PC-9 (cell line): Measurements from ENCODE around the gene HOXA1. TPM values are rescaled to one million over a fixed set of nuclear protein-coding genes. Genes with fewer than 3 reads are reported as not detected.

Source experiments
- BruUV-seq: library from RNA; stranded (reverse); fragments of 400-500 nt; replicated peaks from 2 replicates; lab custom pipeline; 2021; lab: Mats Ljungman, UMichigan
- CTCF ChIA-PET: fragments of 300-600 bp; sonication (Branson Sonifier 250); formaldehyde crosslinking; loops from one replicate; lab custom pipeline; 2022; ENCODE audit warnings: antibody characterized with exemption; lab: Charles Lee
- POLR2A ChIA-PET: fragments of 300-600 bp; sonication (Branson Sonifier 250); formaldehyde crosslinking; loops from one replicate; lab custom pipeline; 2022; ENCODE audit warnings: antibody characterized with exemption; ENCODE audit not compliant: unreplicated experiment; lab: Charles Lee
- DNase-seq, 2 experiments: peaks; one replicate each; pipeline versions ENCODE4 v3.0.0 to v3.0.0-alpha.2; 2015 to 2022; ENCODE audit warnings: mixed read lengths in 1 of 2
- H2AFZ ChIP-seq: fragments of 200-600 bp; sonication (generic); 2 replicates; pipeline ENCODE4 v1.8.1; 2017; ENCODE audit warnings: antibody characterized with exemption
- H3F3A ChIP-seq: fragments of 200-600 bp; sonication (generic); 2 replicates; pipeline ENCODE4 v1.8.1; 2017; ENCODE audit warnings: antibody characterized with exemption, mild to moderate bottlenecking, low read depth; ENCODE audit not compliant: insufficient read depth
- H3K27ac ChIP-seq: fragments of 200-600 bp; sonication (generic); 2 replicates; pipeline ENCODE4 v1.6.1; 2016; ENCODE audit warnings: mixed run types
- H3K27me3 ChIP-seq: fragments of 200-600 bp; sonication (generic); 2 replicates; pipeline ENCODE4 v1.6.1; 2016; ENCODE audit warnings: low read depth, mixed run types; ENCODE audit not compliant: insufficient read depth
- H3K36me3 ChIP-seq: fragments of 200-600 bp; sonication (generic); 2 replicates; pipeline ENCODE4 v1.6.1; 2016; ENCODE audit warnings: low read depth, mixed run types
- H3K4me1 ChIP-seq: fragments of 200-600 bp; sonication (generic); replicated peaks from 2 replicates; pipeline ENCODE4 v1.6.1; 2016; ENCODE audit warnings: mixed run types; ENCODE audit not compliant: insufficient read depth
- H3K4me2 ChIP-seq: fragments of 200-600 bp; sonication (generic); 2 replicates; pipeline ENCODE4 v1.6.1; 2017; ENCODE audit warnings: mixed run types
- H3K4me3 ChIP-seq: fragments of 200-600 bp; sonication (generic); 2 replicates; pipeline ENCODE4 v1.6.1; 2016; ENCODE audit warnings: mixed run types
- H3K79me2 ChIP-seq: fragments of 200-600 bp; sonication (generic); 2 replicates; pipeline ENCODE4 v1.6.1; 2017; ENCODE audit warnings: low read depth, mixed run types
- H3K9me2 ChIP-seq: fragments of 200-600 bp; sonication (generic); 2 replicates; pipeline ENCODE4 v1.8.1; 2017; ENCODE audit warnings: mild to moderate bottlenecking; ENCODE audit not compliant: insufficient read depth
- H3K9me3 ChIP-seq: fragments of 200-600 bp; sonication (generic); 2 replicates; pipeline ENCODE4 v1.8.1; 2016; ENCODE audit warnings: low read depth; ENCODE audit not compliant: insufficient read depth
- H4K20me1 ChIP-seq: fragments of 200-600 bp; sonication (generic); 2 replicates; pipeline ENCODE4 v1.8.1; 2017; ENCODE audit not compliant: insufficient read depth
- EZH2 ChIP-seq: fragments of 200-600 bp; sonication (generic); IDR thresholded peaks from 2 replicates; pipeline ENCODE4 v1.8.0; 2017; ENCODE audit warnings: antibody characterized with exemption, low read depth
- intact Hi-C: fragments of 100-400 bp; cut with micrococcal nuclease; formaldehyde crosslinking; loops from one replicate; pipeline ENCODE4 v1.10.0; 2022; ENCODE audit not compliant: unreplicated experiment
- total RNA-seq: library from RNA; stranded (reverse); gene quantifications from 2 replicates; pipeline ENCODE4 v1.2.3, GENCODE V29; 2021
- TF ChIP-seq, protein P1 (sequence below): fragments of 200-600 bp; sonication (generic); conservative IDR thresholded peaks from 2 replicates; pipeline ENCODE4 v1.6.1; 2017; ENCODE audit warnings: mixed run types, antibody characterized with exemption, mild to moderate bottlenecking, moderate library complexity

HOXA1 gene
- total RNA-seq, 1 experiment from 2014 or later = 2.2 TPM

DNA sequence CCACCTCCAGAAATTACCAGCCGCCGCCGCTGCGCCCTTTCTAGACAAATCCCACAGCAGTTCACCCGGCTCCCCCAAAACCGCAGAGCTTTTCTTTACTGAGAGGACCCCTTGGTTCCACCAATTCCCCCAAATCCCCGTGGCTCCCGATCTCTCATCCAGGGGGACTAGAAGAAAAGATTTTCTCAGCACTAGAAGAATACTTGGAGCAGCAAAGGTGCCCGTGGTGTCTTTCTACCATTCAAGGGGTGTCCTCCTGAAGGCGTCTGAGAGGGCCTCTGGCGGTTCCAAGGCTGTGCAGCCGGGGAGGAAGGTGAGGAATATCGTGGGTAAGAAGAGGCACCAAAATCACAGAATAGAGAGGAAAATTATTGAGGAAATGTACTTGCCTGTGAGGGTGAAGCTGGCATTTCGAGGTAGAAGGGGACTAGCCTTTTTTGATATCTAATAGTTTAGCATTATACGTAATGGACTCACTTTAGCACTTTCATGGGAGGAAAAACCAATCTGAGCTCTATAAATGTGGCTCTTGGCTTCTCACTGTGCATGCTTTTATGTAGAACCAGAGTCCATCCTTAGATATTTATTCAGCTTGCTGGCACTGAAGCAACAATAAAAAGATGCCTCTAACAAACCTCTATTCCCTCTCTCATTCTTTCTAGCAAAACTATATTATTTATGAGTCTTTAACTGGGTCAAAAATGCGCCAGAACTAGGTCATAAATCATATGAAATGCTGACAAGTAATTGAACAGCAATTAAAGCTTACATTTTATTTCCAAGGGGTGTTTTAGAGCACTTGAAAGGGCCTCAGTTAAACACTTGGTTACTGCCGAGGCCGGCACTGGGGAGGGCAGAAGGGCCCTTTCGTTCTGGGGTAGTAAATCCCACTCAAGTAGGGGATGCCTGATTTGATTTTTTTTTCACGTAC is 20.5 kb upstream of the HOXA1 start:
- peak overlapping the region; percentile 95 for H3K27ac ChIP-seq
- no peaks in the 10 kb centered on the region for H3K27me3 ChIP-seq
- H3K36me3 ChIP-seq = peaks cover 37% of the 10 kb centered on the region
- H4K20me1 ChIP-seq = no peaks in the 10 kb centered on the region
- no peaks in the 10 kb centered on the region for H3K9me3 ChIP-seq
- TF ChIP-seq EZH2 = no peak
- TF ChIP-seq, protein P1, sequence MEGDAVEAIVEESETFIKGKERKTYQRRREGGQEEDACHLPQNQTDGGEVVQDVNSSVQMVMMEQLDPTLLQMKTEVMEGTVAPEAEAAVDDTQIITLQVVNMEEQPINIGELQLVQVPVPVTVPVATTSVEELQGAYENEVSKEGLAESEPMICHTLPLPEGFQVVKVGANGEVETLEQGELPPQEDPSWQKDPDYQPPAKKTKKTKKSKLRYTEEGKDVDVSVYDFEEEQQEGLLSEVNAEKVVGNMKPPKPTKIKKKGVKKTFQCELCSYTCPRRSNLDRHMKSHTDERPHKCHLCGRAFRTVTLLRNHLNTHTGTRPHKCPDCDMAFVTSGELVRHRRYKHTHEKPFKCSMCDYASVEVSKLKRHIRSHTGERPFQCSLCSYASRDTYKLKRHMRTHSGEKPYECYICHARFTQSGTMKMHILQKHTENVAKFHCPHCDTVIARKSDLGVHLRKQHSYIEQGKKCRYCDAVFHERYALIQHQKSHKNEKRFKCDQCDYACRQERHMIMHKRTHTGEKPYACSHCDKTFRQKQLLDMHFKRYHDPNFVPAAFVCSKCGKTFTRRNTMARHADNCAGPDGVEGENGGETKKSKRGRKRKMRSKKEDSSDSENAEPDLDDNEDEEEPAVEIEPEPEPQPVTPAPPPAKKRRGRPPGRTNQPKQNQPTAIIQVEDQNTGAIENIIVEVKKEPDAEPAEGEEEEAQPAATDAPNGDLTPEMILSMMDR = no peak
- peaks cover 74% of the 10 kb centered on the region for H3F3A ChIP-seq
- H3K4me1 ChIP-seq = peaks cover 30% of the 10 kb centered on the region
- H3K4me2 ChIP-seq = peak overlapping the region; percentile 98
- peak overlapping the region; percentile 70 for H2AFZ ChIP-seq
- no TSS peak for BruUV-seq
- ChIA-PET CTCF (interaction anchor here (0.6 to 1.7 kb wide), 2 partner anchors 69 to 205 kb away, joined by 3 to 9 read pairs; no protein-coding TSS in a partner anchor), POLR2A (interaction anchor here (0.6 to 0.8 kb wide), 3 partner anchors 17 to 666 kb away, joined by 3 to 5 read pairs (median 3); no protein-coding TSS in a partner anchor)
- H3K79me2 ChIP-seq = peaks cover 71% of the 10 kb centered on the region
- H3K9me2 ChIP-seq = no peaks in the 10 kb centered on the region
- intact Hi-C loops = loop anchor here (10.0 kb wide), 1 partner anchor 629 kb away; the partner anchor contains the start of gene TAX1BP1
- H3K4me3 ChIP-seq = peak overlapping the region; percentile 90
- DNase-seq = no peak

GRCh38 chr7:27115221-27116026 is 19.6 kb upstream of the HOXA1 start:
- peaks cover 75% of the 10 kb centered on the region for H3F3A ChIP-seq
- H3K27ac ChIP-seq = peak overlapping the region; percentile 95
- peak; percentile 77 to 95 for DNase-seq
- BruUV-seq = no TSS peak
- H3K9me3 ChIP-seq = no peaks in the 10 kb centered on the region
- intact Hi-C loops = loop anchor here (1.0 to 10.0 kb wide), 4 partner anchors 33 to 629 kb away; partner anchors contain the start of genes SKAP2 and TAX1BP1
- H3K4me1 ChIP-seq = peaks cover 39% of the 10 kb centered on the region
- peak overlapping the region; percentile 70 for H2AFZ ChIP-seq
- H4K20me1 ChIP-seq = no peaks in the 10 kb centered on the region
- peaks cover 80% of the 10 kb centered on the region for H3K79me2 ChIP-seq
- no peaks in the 10 kb centered on the region for H3K9me2 ChIP-seq
- peak overlapping the region; percentile 98 for H3K4me2 ChIP-seq
- POLR2A ChIA-PET = interaction anchor here (0.6 to 1.2 kb wide), 4 partner anchors 18 to 252 kb away, joined by 3 read pairs; no protein-coding TSS in a partner anchor
- peaks cover 37% of the 10 kb centered on the region for H3K36me3 ChIP-seq
- TF ChIP-seq, protein P1 = 0 out of 2 replicates have a peak, but pooled peaks have one; percentile 10
- no peak for TF ChIP-seq EZH2
- CTCF ChIA-PET = interaction anchor here (1.7 kb wide), 1 partner anchor 68 kb away, joined by 9 read pairs; no protein-coding TSS in a partner anchor
- H3K4me3 ChIP-seq = peak overlapping the region; percentile 90
- H3K27me3 ChIP-seq = no peaks in the 10 kb centered on the region

DNA sequence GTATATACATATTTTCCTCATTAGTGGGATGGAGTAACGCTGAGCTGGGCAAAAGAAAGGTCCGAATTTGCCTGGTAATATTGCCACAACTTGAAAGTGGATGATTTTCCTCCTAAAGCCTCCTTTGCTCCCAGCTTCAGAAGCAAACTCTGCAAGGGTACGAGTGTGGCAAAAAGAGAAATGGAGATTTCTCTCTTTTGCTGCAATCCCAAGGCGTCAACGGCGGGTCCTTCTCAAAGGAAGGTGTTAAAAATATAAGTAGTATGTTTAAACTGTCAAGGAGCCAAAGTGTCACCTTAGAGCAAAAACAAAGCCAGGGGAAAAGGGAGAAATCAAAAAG is 19.1 kb upstream of the HOXA1 start:
- no peaks in the 10 kb centered on the region for H4K20me1 ChIP-seq
- no peaks in the 10 kb centered on the region for H3K27me3 ChIP-seq
- CTCF ChIA-PET = interaction anchor here (0.7 kb wide), 1 partner anchor 450 kb away, joined by 4 read pairs; no protein-coding TSS in a partner anchor
- peak overlapping the region; percentile 98 for H3K4me2 ChIP-seq
- H3K9me3 ChIP-seq = no peaks in the 10 kb centered on the region
- no peak for DNase-seq
- intact Hi-C loops = loop anchor here (1.0 to 10.0 kb wide), 6 partner anchors 33 to 630 kb away; partner anchors contain the start of genes SKAP2 and TAX1BP1
- H3K9me2 ChIP-seq = no peaks in the 10 kb centered on the region
- peaks cover 86% of the 10 kb centered on the region for H3K79me2 ChIP-seq
- peak overlapping the region; percentile 70; the same call in 1 of the 2 replicates for H2AFZ ChIP-seq
- H3K4me1 ChIP-seq = peaks cover 42% of the 10 kb centered on the region
- H3K36me3 ChIP-seq = peaks cover 39% of the 10 kb centered on the region
- POLR2A ChIA-PET = interaction anchor here (0.7 to 1.2 kb wide), 2 partner anchors 33 to 251 kb away, joined by 3 read pairs; no protein-coding TSS in a partner anchor
- TF ChIP-seq, protein P1 = no peak
- no peak for TF ChIP-seq EZH2
- H3F3A ChIP-seq = peaks cover 70% of the 10 kb centered on the region
- H3K27ac ChIP-seq = peak overlapping the region; percentile 95
- H3K4me3 ChIP-seq = peak overlapping the region; percentile 90
- BruUV-seq = no TSS peak
